Activated CD4-positive, alpha-beta T cell treated with anti-CD3 and anti-CD28 coated beads, Interleukin-2, amount 50 U/mL, for 24 hours (primary cell): ENCODE measurements around the gene RASL11A.
"Not testable (repeated sequence)": the region's sequence is repeated elsewhere in the genome, so short reads cannot be mapped to it uniquely, and the experiment has no call there.

Experiments used
- DNase-seq, 2 donors: peaks; one replicate each; pipeline ENCODE4 v3.0.0-alpha.2; 2020; ENCODE audit warnings: low read depth in 1 of 2, low spot score in 1 of 2

The RASL11A gene

GRCh38 chr13:27267596-27267995 is 3.0 kb upstream of the RASL11A start:
- no peak for DNase-seq

GRCh38 chr13:27269114-27269665 is 1.4 kb upstream of the RASL11A start:
- DNase-seq = no peak

GRCh38 chr13:27271570-27272096 is 1.0 kb downstream of the RASL11A start:
- no peak for DNase-seq

GRCh38 chr13:27273658-27274425 is 3.2 kb downstream of the RASL11A start:
- DNase-seq = no peak

GRCh38 chr13:27274631-27275030 is 4.0 kb downstream of the RASL11A start:
- DNase-seq = no peak

GRCh38 chr13:27276188-27276587 is 5.6 kb downstream of the RASL11A start:
- no peak for DNase-seq

GRCh38 chr13:27279506-27279905 is 8.9 kb downstream of the RASL11A start:
- no peak for DNase-seq

- no peak for DNase-seq
Observed at GRCh38 chr13:27280009-27280656, 9.5 kb downstream of the RASL11A start.

- no peak for DNase-seq
Observed at GRCh38 chr13:27280841-27281240, 10.2 kb downstream of the RASL11A start.

- no peak for DNase-seq
Observed at GRCh38 chr13:27281420-27281819, 10.8 kb downstream of the RASL11A start.

- DNase-seq = no peak
Observed at GRCh38 chr13:27283906-27284493, 13.4 kb downstream of the RASL11A start.

- DNase-seq = no peak
Observed at GRCh38 chr13:27288392-27288791, 17.8 kb downstream of the RASL11A start.

GRCh38 chr13:27289011-27289665 is 18.5 kb downstream of the RASL11A start:
- DNase-seq = no peak

GRCh38 chr13:27290715-27291114 is 20.1 kb downstream of the RASL11A start:
- no peak for DNase-seq

GRCh38 chr13:27291967-27292366 is 21.3 kb downstream of the RASL11A start:
- not testable (repeated sequence) for DNase-seq

GRCh38 chr13:27293076-27293691 is 22.6 kb downstream of the RASL11A start:
- DNase-seq = no peak

- DNase-seq = no peak
Observed at GRCh38 chr13:27293873-27294515, 23.4 kb downstream of the RASL11A start.

- DNase-seq = no peak
Observed at GRCh38 chr13:27295096-27295495, 24.5 kb downstream of the RASL11A start.

GRCh38 chr13:27295660-27296059 is 25.0 kb downstream of the RASL11A start:
- DNase-seq = no peak

- DNase-seq = no peak
Observed at GRCh38 chr13:27296496-27296895, 25.9 kb downstream of the RASL11A start.
